H9 (cell line): ENCODE results near the gene NLRP1. TPM values are rescaled to one million over a fixed set of nuclear protein-coding genes. Genes with fewer than 3 reads are reported as not detected.

Source experiments
- DNase-seq: peaks from one replicate; pipeline ENCODE4 v3.0.0-alpha.2; 2017
- H2AFZ ChIP-seq: one replicate; pipeline ENCODE4 v1.6.1; 2013; ENCODE audit warnings: mild to moderate bottlenecking, low read length, control low read depth, moderate library complexity
- H2AK5ac ChIP-seq: 2 replicates; pipeline ENCODE4 v1.6.1; 2013; ENCODE audit warnings: low read length, control low read depth, mixed read lengths; ENCODE audit not compliant: insufficient read length
- H2BK120ac ChIP-seq: one replicate; pipeline ENCODE4 v1.6.1; 2013; ENCODE audit warnings: low read depth, mild to moderate bottlenecking, low read length, control low read depth, inconsistent platforms; ENCODE audit not compliant: poor library complexity, severe bottlenecking
- H2BK12ac ChIP-seq: 2 replicates; pipeline ENCODE4 v1.6.1; 2013; ENCODE audit warnings: low read length, control low read depth, mixed read lengths, low read depth; ENCODE audit not compliant: insufficient read length
- H2BK15ac ChIP-seq: 2 replicates; pipeline ENCODE4 v1.6.1; 2013; ENCODE audit warnings: low read depth, low read length, control low read depth
- H2BK20ac ChIP-seq: one replicate; pipeline ENCODE4 v1.6.1; 2013; ENCODE audit warnings: low read depth, mild to moderate bottlenecking, low read length, control low read depth, inconsistent platforms; ENCODE audit not compliant: poor library complexity, severe bottlenecking
- H2BK5ac ChIP-seq: 2 replicates; pipeline ENCODE4 v1.6.1; 2013; ENCODE audit warnings: low read length, control low read depth, mixed read lengths; ENCODE audit not compliant: insufficient read length
- H3K14ac ChIP-seq: 2 replicates; pipeline ENCODE4 v1.6.1; 2013; ENCODE audit warnings: low read length, control low read depth; ENCODE audit not compliant: insufficient read depth
- H3K18ac ChIP-seq: 2 replicates; pipeline ENCODE4 v1.6.1; 2013; ENCODE audit warnings: low read depth, mild to moderate bottlenecking, mixed read lengths, low read length, control low read depth; ENCODE audit not compliant: insufficient read length
- H3K23ac ChIP-seq: 2 replicates; pipeline ENCODE4 v1.6.1; 2013; ENCODE audit warnings: low read length, control low read depth, mixed read lengths, low read depth; ENCODE audit not compliant: insufficient read length
- H3K23me2 ChIP-seq: 2 replicates; pipeline ENCODE4 v1.6.1; 2013; ENCODE audit warnings: low read depth, mild to moderate bottlenecking, mixed read lengths, low read length, control low read depth; ENCODE audit not compliant: insufficient read length, poor library complexity, severe bottlenecking
- H3K27ac ChIP-seq: 2 replicates; pipeline ENCODE4 v1.5.1; 2013; ENCODE audit warnings: low read length, control low read depth, mixed read lengths, low read depth; ENCODE audit not compliant: insufficient read length
- H3K27me3 ChIP-seq: 2 replicates; pipeline ENCODE4 v1.6.1; 2013; ENCODE audit warnings: low read length, control low read depth, inconsistent platforms; ENCODE audit not compliant: insufficient read depth
- H3K4ac ChIP-seq: 2 replicates; pipeline ENCODE4 v1.6.1; 2013; ENCODE audit warnings: low read depth, mild to moderate bottlenecking, control low read depth, inconsistent platforms, low read length, moderate library complexity
- H3K4me1 ChIP-seq: 2 replicates; pipeline ENCODE4 v1.6.1; 2013; ENCODE audit warnings: low read length, control low read depth, inconsistent platforms; ENCODE audit not compliant: insufficient read depth
- H3K4me2 ChIP-seq: 2 replicates; pipeline ENCODE4 v1.6.1; 2013; ENCODE audit warnings: low read length, control low read depth, mixed read lengths; ENCODE audit not compliant: insufficient read length, insufficient read depth
- H3K56ac ChIP-seq: 2 replicates; pipeline ENCODE4 v1.6.1; 2013; ENCODE audit warnings: low read depth, mild to moderate bottlenecking, mixed read lengths, low read length, control low read depth; ENCODE audit not compliant: insufficient read length
- H3K79me1 ChIP-seq: 2 replicates; pipeline ENCODE4 v1.6.1; 2013; ENCODE audit warnings: low read depth, mild to moderate bottlenecking, moderate library complexity, low read length, control low read depth, inconsistent platforms; ENCODE audit not compliant: insufficient read depth, poor library complexity, severe bottlenecking
- H3K79me2 ChIP-seq: 2 replicates; pipeline ENCODE4 v1.6.1; 2013; ENCODE audit warnings: low read length, control low read depth, inconsistent platforms; ENCODE audit not compliant: insufficient read depth
- H3K9ac ChIP-seq: 2 replicates; pipeline ENCODE4 v1.6.1; 2013; ENCODE audit warnings: low read length, control low read depth, mixed read lengths; ENCODE audit not compliant: insufficient read length; ENCODE audit errors: extremely low read depth
- H3K9me3 ChIP-seq: one replicate; pipeline ENCODE4 v1.6.1; 2013; ENCODE audit warnings: low read depth, low read length, inconsistent platforms; ENCODE audit not compliant: control insufficient read depth
- H3T11ph ChIP-seq: one replicate; pipeline ENCODE4 v1.6.1; 2013; ENCODE audit warnings: mild to moderate bottlenecking, low read length, control low read depth, inconsistent platforms
- H4K20me1 ChIP-seq: one replicate; pipeline ENCODE4 v1.6.1; 2013; ENCODE audit not compliant: control insufficient read depth, insufficient read length, insufficient read depth
- H4K5ac ChIP-seq: 2 replicates; pipeline ENCODE4 v1.6.1; 2013; ENCODE audit warnings: low read depth, mild to moderate bottlenecking, mixed read lengths, low read length, control low read depth; ENCODE audit not compliant: insufficient read length
- H4K8ac ChIP-seq: replicated peaks from 2 replicates; pipeline ENCODE4 v1.6.1; 2013; ENCODE audit warnings: low read length, control low read depth, mixed read lengths, low read depth; ENCODE audit not compliant: insufficient read length
- H4K91ac ChIP-seq: 2 replicates; pipeline ENCODE4 v1.6.1; 2013; ENCODE audit warnings: low read depth, mild to moderate bottlenecking, moderate library complexity, mixed read lengths, low read length, control low read depth; ENCODE audit not compliant: insufficient read length
- H3K27ac Mint-ChIP-seq, 3 experiments: 2 replicates in 2 of 3; 3 replicates in 1 of 3; pipeline ENCODE4 v1.8.0; 2020 to 2021; ENCODE audit warnings: mixed read lengths in 3 of 3, mild to moderate bottlenecking in 1 of 3, moderate library complexity in 1 of 3
- H3K27me3 Mint-ChIP-seq: 2 replicates; pipeline ENCODE4 v1.8.0; 2021; ENCODE audit warnings: low read depth, mild to moderate bottlenecking, moderate library complexity, mixed read lengths
- H3K36me3 Mint-ChIP-seq, 3 experiments: 2 replicates in 2 of 3; 3 replicates in 1 of 3; pipeline ENCODE4 v1.8.0; 2020 to 2021; ENCODE audit warnings: low read depth in 3 of 3, mixed read lengths in 3 of 3; ENCODE audit not compliant: insufficient read depth in 1 of 3
- H3K4me1 Mint-ChIP-seq, 2 experiments: 2 replicates each; pipeline ENCODE4 v1.8.0; 2020; ENCODE audit warnings: mixed read lengths in 2 of 2
- H3K4me3 Mint-ChIP-seq, 2 experiments: 2 replicates in 1 of 2; 3 replicates in 1 of 2; pipeline ENCODE4 v1.8.0; 2020 to 2021; ENCODE audit warnings: mild to moderate bottlenecking in 2 of 2, mixed read lengths in 2 of 2, moderate library complexity in 1 of 2
- H3K9me3 Mint-ChIP-seq, 2 experiments: 2 replicates in 1 of 2; 3 replicates in 1 of 2; pipeline ENCODE4 v1.8.0; 2020; ENCODE audit warnings: mild to moderate bottlenecking in 2 of 2, mixed read lengths in 2 of 2, moderate library complexity in 1 of 2
- CTCF ChIP-seq: fragments of 200-600 bp; sonication (generic); conservative IDR thresholded peaks from 3 replicates; pipeline ENCODE4 v1.8.0; 2021; ENCODE audit warnings: antibody characterized with exemption, mild to moderate bottlenecking
- WGBS: extraction: QIAGEN DNeasy Blood & Tissue Kit; methylation state at CpG from one replicate; pipeline ENCODE4 v1.1.7; 2013; ENCODE audit warnings: missing lambda C conversion rate, low lambda C conversion rate, mixed read lengths; ENCODE audit not compliant: insufficient read length; ENCODE audit errors: extremely low coverage; 5-methylcytosine and 5-hydroxymethylcytosine counted together
- total RNA-seq: library from RNA; stranded (reverse); gene quantifications from 2 replicates; pipeline ENCODE4 v1.2.1, GENCODE V29; 2021

Gene NLRP1
- total RNA-seq, 1 experiment from 2014 or later: 12.1 TPM

GRCh38 chr17:5624211-5624610, 39.9 kb upstream of the NLRP1 start:
- no peak overlapping the region for H2AFZ ChIP-seq
- H2BK20ac ChIP-seq: no peak overlapping the region
- H2BK120ac ChIP-seq: no peak overlapping the region
- H3K27me3 ChIP-seq: no peaks in the 10 kb centered on the region; the same call in 1 of the 2 replicates
- no peak overlapping the region for H3K4me2 ChIP-seq
- H3T11ph ChIP-seq: no peak overlapping the region
- Mint-ChIP-seq H3K9me3 (no peaks in the 10 kb centered on the region), H3K27me3 (peaks cover 6% of the 10 kb centered on the region; the same call in 1 of the 2 replicates), H3K27ac (no peak overlapping the region), H3K36me3 (no peaks in the 10 kb centered on the region), H3K4me3 (no peak overlapping the region), H3K4me1 (no peaks in the 10 kb centered on the region)
- H3K23me2 ChIP-seq: no peaks in the 10 kb centered on the region
- H3K9me3 ChIP-seq: no peaks in the 10 kb centered on the region
- H4K8ac ChIP-seq: no peak overlapping the region
- no peak overlapping the region for H4K5ac ChIP-seq
- H3K4me1 ChIP-seq: no peaks in the 10 kb centered on the region
- H3K56ac ChIP-seq: no peak overlapping the region
- H3K23ac ChIP-seq: no peak overlapping the region
- no peak overlapping the region for H3K18ac ChIP-seq
- no peak overlapping the region for H2BK5ac ChIP-seq
- no peaks in the 10 kb centered on the region for H4K20me1 ChIP-seq
- no peak overlapping the region for H3K4ac ChIP-seq
- no peak overlapping the region for H2BK15ac ChIP-seq
- no peaks in the 10 kb centered on the region for H3K79me1 ChIP-seq
- no peak overlapping the region for H3K27ac ChIP-seq
- no peak overlapping the region for H2AK5ac ChIP-seq
- no peak for DNase-seq
- no peak overlapping the region for H3K14ac ChIP-seq
- no peaks in the 10 kb centered on the region for H3K79me2 ChIP-seq
- no peak overlapping the region for H4K91ac ChIP-seq
- TF ChIP-seq CTCF: no peak
- no CpG with 5 or more reads among the region's 4 CpGs for WGBS
- no peak overlapping the region for H2BK12ac ChIP-seq
- H3K9ac ChIP-seq: no peak overlapping the region
